ENCODE measurements around the gene MIER2. TPM values are rescaled to one million over a fixed set of nuclear protein-coding genes. Genes with fewer than 3 reads are reported as not detected.

MIER2 gene
- total and polyA plus RNA-seq, 2 donors (not counting 1 experiment from before 2014, with no cell fraction given), result 10.5 to 19.7 TPM

DNA sequence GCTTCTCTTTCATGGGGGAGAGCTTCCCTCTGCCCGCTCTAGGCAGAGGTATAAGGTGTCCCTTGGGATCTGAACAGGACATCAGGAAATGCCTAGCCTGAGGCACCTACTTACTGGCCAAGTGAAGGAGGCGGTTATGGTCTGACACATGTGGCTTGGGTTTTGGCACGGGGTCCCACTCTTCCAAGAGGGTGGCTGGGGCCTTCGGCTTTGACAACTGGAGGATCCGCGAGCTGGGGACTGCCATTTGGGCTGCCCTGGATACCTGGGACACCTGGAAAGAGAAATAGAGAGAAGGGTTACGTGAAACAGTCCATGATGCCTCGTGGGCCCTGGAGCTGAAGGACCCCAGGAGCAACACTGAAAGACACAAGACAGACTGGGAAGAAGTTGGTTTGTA is 22.4 kb upstream of the MIER2 start:
- no peak for TF ChIP-seq EZH2 (IDR thresholded peaks at IDR 0.05; ENCODE audit: borderline replicate concordance, insufficient read depth, low read depth, low read length, poor library complexity, severe bottlenecking)
- TF ChIP-seq, protein P1, sequence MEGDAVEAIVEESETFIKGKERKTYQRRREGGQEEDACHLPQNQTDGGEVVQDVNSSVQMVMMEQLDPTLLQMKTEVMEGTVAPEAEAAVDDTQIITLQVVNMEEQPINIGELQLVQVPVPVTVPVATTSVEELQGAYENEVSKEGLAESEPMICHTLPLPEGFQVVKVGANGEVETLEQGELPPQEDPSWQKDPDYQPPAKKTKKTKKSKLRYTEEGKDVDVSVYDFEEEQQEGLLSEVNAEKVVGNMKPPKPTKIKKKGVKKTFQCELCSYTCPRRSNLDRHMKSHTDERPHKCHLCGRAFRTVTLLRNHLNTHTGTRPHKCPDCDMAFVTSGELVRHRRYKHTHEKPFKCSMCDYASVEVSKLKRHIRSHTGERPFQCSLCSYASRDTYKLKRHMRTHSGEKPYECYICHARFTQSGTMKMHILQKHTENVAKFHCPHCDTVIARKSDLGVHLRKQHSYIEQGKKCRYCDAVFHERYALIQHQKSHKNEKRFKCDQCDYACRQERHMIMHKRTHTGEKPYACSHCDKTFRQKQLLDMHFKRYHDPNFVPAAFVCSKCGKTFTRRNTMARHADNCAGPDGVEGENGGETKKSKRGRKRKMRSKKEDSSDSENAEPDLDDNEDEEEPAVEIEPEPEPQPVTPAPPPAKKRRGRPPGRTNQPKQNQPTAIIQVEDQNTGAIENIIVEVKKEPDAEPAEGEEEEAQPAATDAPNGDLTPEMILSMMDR (IDR thresholded peaks at IDR 0.05), result no peak
- H2AFZ ChIP-seq (ENCODE audit: insufficient read depth, low read depth, low read length, poor library complexity, severe bottlenecking), result no peak overlapping the region
- peaks cover 40% of the 10 kb centered on the region for H3K27me3 Mint-ChIP-seq
- H3K27ac ChIP-seq (ENCODE audit: low read length in 2 of 2), result no peak overlapping the region
- DNase-seq, result no peak
- no peaks in the 10 kb centered on the region for H3K4me1 ChIP-seq (ENCODE audit: control insufficient read depth in 2 of 2, insufficient read depth in 2 of 2, low read length in 2 of 2)
- H3K27ac Mint-ChIP-seq, result no peak overlapping the region
- no peaks in the 10 kb centered on the region for H4K20me1 ChIP-seq (ENCODE audit: control insufficient read depth, insufficient read depth, low read length, poor library complexity, severe bottlenecking)
- H3K36me3 ChIP-seq (replicated peaks in 1 of 2; ENCODE audit: control extremely low read depth in 1 of 2, control insufficient read depth in 1 of 2, extremely low read depth in 1 of 2, insufficient read depth in 2 of 2, low read length in 1 of 2), result no peaks in the 10 kb centered on the region
- H3K9me3 Mint-ChIP-seq (ENCODE audit: insufficient read depth), result no peaks in the 10 kb centered on the region
- no peak overlapping the region for H3K4me3 Mint-ChIP-seq
- whole genome bisulfite sequencing (ENCODE audit: insufficient coverage), result 89% methylated on average over 7 of the region's 8 CpGs
- H3K79me2 ChIP-seq (ENCODE audit: control insufficient read depth, insufficient read depth, low read length), result no peaks in the 10 kb centered on the region
- H3K9ac ChIP-seq (ENCODE audit: low read length), result no peak overlapping the region
- no peak overlapping the region for H3K4me2 ChIP-seq (replicated peaks; ENCODE audit: low read depth, low read length, poor library complexity, severe bottlenecking)
- no peak for ATAC-seq (ENCODE audit: low read depth)
- intact Hi-C loops (cut with micrococcal nuclease), result no loop called here
- H3K4me1 Mint-ChIP-seq, result no peaks in the 10 kb centered on the region
- ChIA-PET CTCF (no interaction called here), POLR2A (no interaction called here)
- H3K4me3 ChIP-seq (ENCODE audit: control extremely low read depth in 1 of 5, extremely low read depth in 1 of 5, insufficient read depth in 1 of 5, low read depth in 2 of 5, low read length in 4 of 5), result no peak overlapping the region
- peaks cover 0 to 12% (median 0%) of the 10 kb centered on the region in 3 donors for H3K9me3 ChIP-seq (ENCODE audit: control extremely low read depth in 1 of 3, control insufficient read depth in 2 of 3, insufficient read depth in 1 of 3, low read length in 2 of 3)
- peaks cover 0 to 4% (median 0%) of the 10 kb centered on the region in 4 experiments for H3K27me3 ChIP-seq (replicated peaks in 1 of 4; ENCODE audit: control extremely low read depth in 1 of 4, control insufficient read depth in 3 of 4, insufficient read depth in 4 of 4, low read length in 3 of 4)

DNA sequence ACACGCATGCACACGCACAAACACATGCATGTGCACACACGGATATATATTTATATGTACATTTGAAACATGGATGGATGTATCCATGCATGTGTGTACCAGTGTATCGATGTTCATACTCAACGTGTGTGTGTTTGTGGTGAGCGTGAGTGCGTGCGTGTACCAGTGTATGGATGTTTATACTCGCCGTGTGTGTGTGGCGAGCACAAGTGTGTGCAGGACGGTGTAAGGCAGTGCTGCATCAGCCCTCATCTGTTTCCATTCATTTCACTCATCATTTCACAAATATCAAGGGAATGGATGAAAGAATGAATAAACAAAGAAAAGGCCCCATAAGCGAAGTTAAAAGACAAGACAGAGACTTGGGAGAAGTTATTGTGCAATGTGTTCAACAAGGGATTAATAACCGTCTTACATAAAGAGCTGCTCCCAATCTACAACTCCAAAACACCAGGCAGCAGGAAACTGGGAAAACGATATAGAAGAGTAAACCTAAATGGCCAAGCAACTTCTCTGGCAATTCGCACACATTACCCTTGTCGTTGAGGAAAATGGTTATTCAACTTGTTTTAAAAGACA is 21.7 kb upstream of the MIER2 start:
- CTCF ChIA-PET, result no interaction called here
- Histone ChIP-seq H3K4me1 (ENCODE audit: control insufficient read depth in 2 of 2, insufficient read depth in 2 of 2, low read length in 2 of 2) (no peaks in the 10 kb centered on the region), H3K9me3 (ENCODE audit: control extremely low read depth in 1 of 3, control insufficient read depth in 2 of 3, insufficient read depth in 1 of 3, low read length in 2 of 3) (peaks cover 0 to 12% (median 0%) of the 10 kb centered on the region in 3 donors), H3K27ac (ENCODE audit: low read length in 2 of 2) (no peak overlapping the region), H4K20me1 (ENCODE audit: control insufficient read depth, insufficient read depth, low read length, poor library complexity, severe bottlenecking) (no peaks in the 10 kb centered on the region), H2AFZ (ENCODE audit: insufficient read depth, low read depth, low read length, poor library complexity, severe bottlenecking) (no peak overlapping the region), H3K36me3 (replicated peaks in 1 of 2; ENCODE audit: control extremely low read depth in 1 of 2, control insufficient read depth in 1 of 2, extremely low read depth in 1 of 2, insufficient read depth in 2 of 2, low read length in 1 of 2) (no peaks in the 10 kb centered on the region), H3K9ac (ENCODE audit: low read length) (no peak overlapping the region), H3K27me3 (replicated peaks in 1 of 4; ENCODE audit: control extremely low read depth in 1 of 4, control insufficient read depth in 3 of 4, insufficient read depth in 4 of 4, low read length in 3 of 4) (no peaks in the 10 kb centered on the region), H3K4me3 (ENCODE audit: control extremely low read depth in 1 of 5, extremely low read depth in 1 of 5, insufficient read depth in 1 of 5, low read depth in 2 of 5, low read length in 4 of 5) (no peak overlapping the region), H3K4me2 (replicated peaks; ENCODE audit: low read depth, low read length, poor library complexity, severe bottlenecking) (no peak overlapping the region), H3K79me2 (ENCODE audit: control insufficient read depth, insufficient read depth, low read length) (no peaks in the 10 kb centered on the region)
- no peaks in the 10 kb centered on the region for H3K9me3 Mint-ChIP-seq (ENCODE audit: insufficient read depth)
- H3K27ac Mint-ChIP-seq, result no peak overlapping the region
- no peak overlapping the region for H3K4me3 Mint-ChIP-seq
- ATAC-seq (ENCODE audit: low read depth), result no peak
- no peaks in the 10 kb centered on the region for H3K4me1 Mint-ChIP-seq
- TF ChIP-seq, protein P1 (IDR thresholded peaks at IDR 0.05), result no peak
- TF ChIP-seq EZH2 (IDR thresholded peaks at IDR 0.05; ENCODE audit: borderline replicate concordance, insufficient read depth, low read depth, low read length, poor library complexity, severe bottlenecking), result no peak
- 60% methylated on average over 2 of the region's 17 CpGs for whole genome bisulfite sequencing (ENCODE audit: insufficient coverage)
- H3K27me3 Mint-ChIP-seq, result peaks cover 35% of the 10 kb centered on the region
- POLR2A ChIA-PET, result no interaction called here
- no peak for DNase-seq
- intact Hi-C loops (cut with micrococcal nuclease), result no loop called here

All from B cell (primary cell).